Measurements from ENCODE around the gene F11R. TPM values are rescaled to one million over a fixed set of nuclear protein-coding genes. Genes with fewer than 3 reads are reported as not detected.

F11R gene
- total and polyA plus RNA-seq, 2 of the 13 experiments (the other 11 are each of a cell fraction or from before 2014, with no cell fraction given), result 95.8 to 105 TPM

DNA sequence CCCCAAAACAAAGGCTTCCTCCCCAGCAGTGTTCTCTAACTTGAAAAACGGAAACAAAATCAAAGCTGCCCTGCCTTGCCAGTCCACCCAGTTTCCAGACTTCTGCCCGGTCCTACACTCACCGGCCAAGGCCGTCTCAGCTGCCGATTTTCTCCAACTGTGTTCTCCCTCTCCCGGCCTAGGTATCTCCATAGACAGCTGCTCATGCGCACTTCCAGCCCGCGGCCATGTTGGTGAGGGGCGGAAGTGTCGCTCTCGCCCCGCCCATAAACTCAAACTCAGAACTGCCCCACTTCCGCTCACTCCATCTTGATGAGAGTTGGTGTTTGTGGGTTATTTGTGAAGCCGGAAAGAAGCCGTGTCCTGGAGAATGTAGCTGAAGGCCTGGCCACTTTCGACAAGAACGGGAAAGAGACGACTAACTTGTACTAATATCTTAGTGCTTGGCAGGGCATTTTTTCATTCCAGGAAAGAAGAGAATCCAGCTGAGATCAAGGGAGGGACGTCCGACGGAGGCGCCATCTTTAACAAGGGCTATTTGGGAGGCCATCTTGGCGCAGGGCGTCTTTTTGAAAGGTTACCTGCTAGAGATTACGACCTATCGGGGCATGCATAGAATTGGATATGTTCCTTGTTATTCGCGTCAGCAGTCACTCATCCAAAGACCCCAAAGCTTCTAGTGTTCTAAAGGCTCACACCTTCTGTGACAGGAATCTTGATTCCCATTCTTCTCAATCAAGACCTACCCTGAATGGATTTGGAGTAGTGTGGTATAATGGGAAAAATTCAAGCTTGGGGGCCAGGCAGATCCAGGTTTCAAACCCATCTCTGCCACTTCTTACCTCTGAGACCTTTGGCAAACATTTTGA lies 25.0 kb upstream of the F11R start, which contains the start of gene USF1 (continued):
- TF ChIP-seq ZNF441 (CRISPR knock-in tag; IDR thresholded peaks at IDR 0.05; ENCODE audit: borderline replicate concordance) (no peak), RFX3 (CRISPR knock-in tag; IDR thresholded peaks at IDR 0.05) (no peak), GMEB2 (CRISPR knock-in tag; IDR thresholded peaks at IDR 0.05; ENCODE audit: low read depth) (no peak), HNF4A (CRISPR knock-in tag; IDR thresholded peaks at IDR 0.05) (no peak), EZH2 (conservative IDR thresholded peaks at IDR 0.05; ENCODE audit: low read depth, low read length) (no peak), ZBTB7B (CRISPR knock-in tag; IDR thresholded peaks at IDR 0.05) (no peak), CENPX (CRISPR knock-in tag; IDR thresholded peaks at IDR 0.05) (no peak), HOXD1 (CRISPR knock-in tag; IDR thresholded peaks at IDR 0.05) (peak; percentile 29; the same call in 1 of the 2 replicates), MEIS2 (CRISPR knock-in tag; IDR thresholded peaks at IDR 0.05) (peak; percentile 36; the same call in 1 of the 2 replicates), ZNF629 (CRISPR knock-in tag; conservative IDR thresholded peaks at IDR 0.05) (no peak), ZNF225 (CRISPR knock-in tag; IDR thresholded peaks at IDR 0.05) (no peak), RNF2 (conservative IDR thresholded peaks at IDR 0.05; ENCODE audit: low read depth) (no peak), SP4 (CRISPR knock-in tag; IDR thresholded peaks at IDR 0.05) (peak; percentile 74; the same call in 1 of the 2 replicates), ZSCAN20 (CRISPR knock-in tag; IDR thresholded peaks at IDR 0.05; ENCODE audit: borderline replicate concordance) (no peak; the same call in 1 of the 2 replicates), ZBTB20 (CRISPR knock-in tag; IDR thresholded peaks at IDR 0.05; ENCODE audit: borderline replicate concordance, low read depth) (peak; percentile 38; the same call in 1 of the 2 replicates), ZSCAN21 (CRISPR knock-in tag; IDR thresholded peaks at IDR 0.05; ENCODE audit: borderline replicate concordance) (no peak), KLF9 (CRISPR knock-in tag; IDR thresholded peaks at IDR 0.05; ENCODE audit: low read depth) (no peak), HOMEZ (CRISPR knock-in tag; IDR thresholded peaks at IDR 0.05; ENCODE audit: low read depth) (peak; percentile 22; the same call in 1 of the 2 replicates), ZNF256 (CRISPR knock-in tag; conservative IDR thresholded peaks at IDR 0.05) (0 out of 2 replicates have a peak, but pooled peaks have one; percentile 19), ESRRA (CRISPR knock-in tag; IDR thresholded peaks at IDR 0.05; ENCODE audit: low read depth) (no peak), REPIN1 (CRISPR knock-in tag; IDR thresholded peaks at IDR 0.05; ENCODE audit: borderline replicate concordance, low read depth) (0 out of 2 replicates have a peak, but pooled peaks have one; percentile 23)
- TF ChIP-seq, protein P1, sequence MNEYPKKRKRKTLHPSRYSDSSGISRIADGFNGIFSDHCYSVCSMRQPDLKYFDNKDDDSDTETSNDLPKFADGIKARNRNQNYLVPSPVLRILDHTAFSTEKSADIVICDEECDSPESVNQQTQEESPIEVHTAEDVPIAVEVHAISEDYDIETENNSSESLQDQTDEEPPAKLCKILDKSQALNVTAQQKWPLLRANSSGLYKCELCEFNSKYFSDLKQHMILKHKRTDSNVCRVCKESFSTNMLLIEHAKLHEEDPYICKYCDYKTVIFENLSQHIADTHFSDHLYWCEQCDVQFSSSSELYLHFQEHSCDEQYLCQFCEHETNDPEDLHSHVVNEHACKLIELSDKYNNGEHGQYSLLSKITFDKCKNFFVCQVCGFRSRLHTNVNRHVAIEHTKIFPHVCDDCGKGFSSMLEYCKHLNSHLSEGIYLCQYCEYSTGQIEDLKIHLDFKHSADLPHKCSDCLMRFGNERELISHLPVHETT (CRISPR knock-in tag; conservative IDR thresholded peaks at IDR 0.05), result no peak
- TF ChIP-seq, protein P2, sequence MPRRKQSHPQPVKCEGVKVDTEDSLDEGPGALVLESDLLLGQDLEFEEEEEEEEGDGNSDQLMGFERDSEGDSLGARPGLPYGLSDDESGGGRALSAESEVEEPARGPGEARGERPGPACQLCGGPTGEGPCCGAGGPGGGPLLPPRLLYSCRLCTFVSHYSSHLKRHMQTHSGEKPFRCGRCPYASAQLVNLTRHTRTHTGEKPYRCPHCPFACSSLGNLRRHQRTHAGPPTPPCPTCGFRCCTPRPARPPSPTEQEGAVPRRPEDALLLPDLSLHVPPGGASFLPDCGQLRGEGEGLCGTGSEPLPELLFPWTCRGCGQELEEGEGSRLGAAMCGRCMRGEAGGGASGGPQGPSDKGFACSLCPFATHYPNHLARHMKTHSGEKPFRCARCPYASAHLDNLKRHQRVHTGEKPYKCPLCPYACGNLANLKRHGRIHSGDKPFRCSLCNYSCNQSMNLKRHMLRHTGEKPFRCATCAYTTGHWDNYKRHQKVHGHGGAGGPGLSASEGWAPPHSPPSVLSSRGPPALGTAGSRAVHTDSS (CRISPR knock-in tag; conservative IDR thresholded peaks at IDR 0.05), result no peak
- TF ChIP-seq, protein P3, sequence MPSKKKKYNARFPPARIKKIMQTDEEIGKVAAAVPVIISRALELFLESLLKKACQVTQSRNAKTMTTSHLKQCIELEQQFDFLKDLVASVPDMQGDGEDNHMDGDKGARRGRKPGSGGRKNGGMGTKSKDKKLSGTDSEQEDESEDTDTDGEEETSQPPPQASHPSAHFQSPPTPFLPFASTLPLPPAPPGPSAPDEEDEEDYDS (CRISPR knock-in tag; IDR thresholded peaks at IDR 0.05), result peak; percentile 83

Measured in HepG2 (cell line).